HG03575 (cell line): ENCODE data around the gene GCN1.

Experiments
- ATAC-seq: cut with Tn5 transposase; IDR thresholded peaks from one replicate; pipeline ENCODE4 v1.9.1; 2021; ENCODE audit not compliant: unreplicated experiment, insufficient number of reproducible peaks, low FRiP score; ENCODE audit errors: extremely low read depth

GCN1 gene

DNA sequence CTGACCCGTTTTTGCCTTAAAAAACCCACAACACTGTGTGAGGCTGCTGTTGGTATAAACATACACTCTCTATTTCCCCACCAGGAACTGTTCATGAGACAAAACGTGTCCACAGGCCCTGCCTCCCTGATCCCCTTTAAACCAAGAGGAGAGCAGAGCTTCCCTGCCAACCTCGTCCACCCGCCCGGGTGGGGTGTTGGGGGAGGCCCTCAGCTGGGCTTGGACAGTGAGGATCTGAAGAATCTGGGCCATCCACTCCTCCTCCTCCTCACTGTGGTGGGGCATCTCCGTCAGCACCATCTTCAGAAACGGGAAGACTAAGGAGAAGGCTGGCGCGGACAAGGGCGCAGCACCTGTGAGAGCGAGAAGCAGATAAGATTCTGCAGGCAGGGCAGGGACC lies 36.8 kb downstream of the GCN1 start:
- ATAC-seq = no peak

DNA sequence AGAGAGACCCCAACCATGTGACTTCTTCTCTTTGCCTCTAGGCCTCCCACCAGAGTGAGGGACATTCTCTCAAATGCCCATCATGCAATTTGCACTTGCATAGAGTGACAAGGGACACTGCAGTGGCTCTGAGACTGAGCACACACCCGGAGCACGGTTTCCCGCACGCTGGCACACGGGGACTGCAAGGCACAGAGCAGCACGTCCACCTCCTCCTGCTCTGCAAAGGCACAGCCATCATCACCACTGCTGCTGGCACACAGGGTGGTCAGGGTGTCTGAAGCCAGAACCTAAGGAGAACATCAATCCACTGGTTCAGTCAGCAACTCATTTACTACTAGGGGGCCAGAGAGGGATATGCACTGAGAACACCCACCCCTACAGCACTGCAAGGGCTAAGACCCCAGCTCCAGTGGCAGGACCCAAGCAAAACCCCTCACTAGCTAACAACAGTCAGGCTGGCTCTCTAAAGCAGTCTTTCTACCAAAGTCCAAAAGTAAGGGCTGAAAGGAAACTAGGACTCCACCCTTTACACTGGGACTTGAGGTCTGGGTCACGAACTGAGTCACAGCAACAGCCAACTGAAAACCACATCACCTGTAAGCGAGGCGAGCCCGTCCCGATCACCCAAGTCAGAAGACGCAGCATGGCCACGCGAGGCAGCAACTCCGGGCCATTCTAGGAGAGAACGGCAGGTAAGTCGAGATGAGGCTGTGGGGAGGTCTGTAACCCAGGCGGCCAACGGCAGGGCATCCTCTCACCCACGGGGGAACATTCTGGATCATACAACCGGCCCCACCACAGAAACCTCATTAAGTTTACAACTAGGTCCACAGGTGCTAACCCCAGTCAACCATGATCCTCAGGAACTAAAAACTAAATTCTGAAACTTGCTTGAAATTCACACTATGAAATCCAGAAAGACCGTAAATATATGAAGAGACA lies 37.9 kb downstream of the GCN1 start:
- no peak for ATAC-seq

DNA sequence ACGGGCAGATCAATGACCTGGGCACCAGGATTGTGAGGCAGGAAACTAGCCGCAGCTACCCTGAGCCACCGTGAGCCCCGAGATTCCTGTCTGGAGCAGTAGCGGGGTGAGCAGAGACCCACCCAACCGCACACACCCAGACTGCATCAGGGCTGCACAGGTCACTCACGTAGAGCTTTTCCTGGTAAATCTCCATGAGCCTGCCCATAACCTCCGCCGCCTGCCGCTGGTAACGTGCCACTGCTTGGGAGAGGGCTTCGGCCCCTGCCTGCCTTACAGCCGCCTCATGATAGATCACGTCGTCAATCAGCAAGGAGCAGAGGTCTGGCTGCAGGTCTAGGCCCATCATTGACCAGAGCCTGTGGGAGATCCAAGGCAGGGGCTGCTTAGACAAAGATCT lies 39.4 kb downstream of the GCN1 start:
- no peak for ATAC-seq

DNA sequence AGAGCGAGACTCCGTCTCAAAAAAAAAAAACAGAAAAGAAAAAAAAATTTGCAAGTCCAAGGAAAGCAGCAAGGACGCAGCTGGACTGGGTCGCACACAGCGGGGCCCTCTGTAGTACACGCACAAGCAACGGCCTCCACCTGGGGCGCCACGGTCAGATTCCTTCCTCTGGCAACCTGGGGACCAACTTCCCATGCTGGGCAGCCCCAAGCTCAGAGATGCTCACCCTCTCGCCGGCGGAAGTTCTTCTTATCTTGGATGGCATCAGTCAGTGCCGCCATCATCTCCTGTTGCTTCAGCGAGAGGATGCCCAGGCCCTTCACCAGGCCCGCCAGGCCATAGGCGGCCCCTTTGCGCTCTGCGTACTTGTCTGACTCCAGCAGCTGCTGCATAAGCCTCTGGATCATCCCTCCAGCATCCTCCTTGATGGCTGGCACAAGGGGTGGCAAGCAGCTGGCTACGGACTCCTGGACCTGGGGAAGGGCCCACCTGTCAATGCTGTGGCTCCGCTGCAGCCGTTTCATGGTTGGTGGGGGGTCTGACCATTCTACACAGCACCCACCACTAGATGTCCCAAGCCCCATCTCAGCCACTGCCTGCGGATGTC lies 43.5 kb downstream of the GCN1 start:
- no peak for ATAC-seq

DNA sequence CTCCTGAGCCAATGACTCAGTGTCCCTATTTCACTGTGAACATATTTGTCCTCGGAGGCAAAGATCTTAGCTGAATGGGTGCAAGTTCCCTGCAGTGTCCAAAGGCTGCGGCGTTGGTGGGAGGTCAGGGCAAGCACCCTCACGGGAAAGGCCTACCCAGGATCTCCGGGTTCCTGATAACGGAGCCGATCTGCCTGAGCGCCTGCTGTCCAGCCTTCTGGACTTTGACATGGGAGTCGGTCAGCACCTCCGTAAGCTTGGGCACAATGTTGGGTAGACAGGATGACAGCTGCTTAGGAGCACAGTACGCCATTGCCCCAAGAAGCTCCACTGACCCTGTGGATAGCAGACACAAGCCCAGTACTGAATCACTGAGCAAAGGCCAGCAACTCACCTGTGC lies 46.5 kb downstream of the GCN1 start:
- no peak for ATAC-seq

DNA sequence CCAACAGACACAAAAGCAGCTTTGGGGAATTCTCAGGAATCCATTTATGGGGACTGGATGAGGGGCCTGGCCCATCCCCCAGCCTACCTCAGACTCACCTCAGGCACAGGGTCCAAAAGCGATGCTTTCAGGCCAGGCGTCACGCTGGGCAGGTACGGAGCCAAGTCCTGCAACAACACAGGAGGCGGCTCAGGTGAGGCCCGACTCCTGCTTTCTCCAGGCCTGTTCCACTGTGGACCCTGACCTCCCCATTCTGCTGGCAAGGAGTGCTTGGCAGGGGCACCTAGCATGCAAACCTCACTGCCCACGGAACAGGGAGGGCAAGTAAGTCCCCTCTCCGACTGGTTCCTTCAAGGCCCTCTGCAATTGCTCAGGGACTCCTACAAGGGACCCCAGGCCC lies 49.4 kb downstream of the GCN1 start:
- no peak for ATAC-seq

DNA sequence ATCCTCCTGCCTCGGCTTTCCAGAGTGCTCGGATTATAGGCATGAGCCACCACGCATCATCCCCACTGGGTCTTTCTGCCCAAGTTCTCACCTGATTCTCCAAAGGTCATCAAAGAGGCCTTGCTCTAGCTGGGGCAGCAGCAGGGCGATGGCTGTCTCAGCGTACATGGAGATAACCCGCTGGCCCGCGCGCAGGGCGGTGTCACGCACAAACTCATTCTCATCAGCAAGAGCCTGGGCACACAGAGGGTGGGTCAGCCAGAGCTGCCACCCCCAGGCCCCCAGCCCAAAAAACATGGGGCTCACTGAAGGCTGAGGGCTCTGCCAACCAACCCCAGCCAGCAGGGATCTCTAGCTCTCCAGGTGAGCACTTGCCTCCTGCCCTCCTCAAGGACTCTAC lies 50.3 kb downstream of the GCN1 start:
- no peak for ATAC-seq

DNA sequence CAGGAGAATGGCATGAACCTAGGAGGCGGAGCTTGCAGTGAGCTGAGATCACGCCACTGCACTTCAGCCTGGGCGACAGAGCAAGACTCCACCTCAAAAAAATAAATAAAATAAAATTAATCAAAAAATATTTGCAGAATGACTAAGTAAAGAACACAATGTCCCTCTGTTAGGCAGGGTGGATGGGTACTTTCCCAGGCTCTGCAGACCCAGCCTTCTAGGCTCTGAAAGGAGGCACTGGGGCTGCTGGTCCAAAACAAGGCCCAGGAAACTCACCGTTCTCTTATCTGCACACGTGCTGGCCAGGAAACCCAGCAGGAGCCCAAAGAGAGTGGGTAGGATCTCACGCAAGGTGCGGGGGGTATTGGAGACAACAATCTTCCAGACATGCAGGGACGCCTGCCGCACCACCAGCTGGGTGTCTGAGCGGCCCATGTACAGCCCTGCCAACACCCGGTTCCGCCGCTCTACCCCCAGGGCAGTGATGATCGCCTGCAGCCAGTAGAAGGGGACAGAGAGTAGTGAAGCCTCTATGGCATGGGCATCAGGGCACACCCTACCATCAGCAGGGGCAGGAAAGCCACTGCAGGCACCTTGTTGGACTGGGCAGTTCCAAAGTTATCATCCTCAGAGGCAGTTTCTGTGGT lies 52.2 kb downstream of the GCN1 start:
- no peak for ATAC-seq

DNA sequence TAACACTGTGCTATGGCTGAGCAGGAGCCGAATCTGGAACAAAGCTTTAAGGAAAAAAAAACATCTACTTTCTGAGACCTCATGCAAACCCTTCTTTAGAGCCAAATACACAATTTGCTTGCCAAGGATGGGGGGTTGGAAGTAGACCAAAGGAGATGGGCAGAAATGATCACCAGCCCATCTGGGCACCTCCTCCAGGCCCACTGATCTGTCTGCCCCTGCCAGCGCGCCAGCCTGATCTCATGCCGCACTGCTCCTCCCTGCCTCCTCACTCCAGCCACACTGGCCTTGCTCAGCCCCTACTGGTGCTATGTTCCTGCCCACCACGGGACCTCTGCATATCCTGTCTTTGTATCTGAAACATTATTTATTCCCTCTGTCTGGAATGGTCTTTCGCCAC lies 53.2 kb downstream of the GCN1 start:
- ATAC-seq = no peak

DNA sequence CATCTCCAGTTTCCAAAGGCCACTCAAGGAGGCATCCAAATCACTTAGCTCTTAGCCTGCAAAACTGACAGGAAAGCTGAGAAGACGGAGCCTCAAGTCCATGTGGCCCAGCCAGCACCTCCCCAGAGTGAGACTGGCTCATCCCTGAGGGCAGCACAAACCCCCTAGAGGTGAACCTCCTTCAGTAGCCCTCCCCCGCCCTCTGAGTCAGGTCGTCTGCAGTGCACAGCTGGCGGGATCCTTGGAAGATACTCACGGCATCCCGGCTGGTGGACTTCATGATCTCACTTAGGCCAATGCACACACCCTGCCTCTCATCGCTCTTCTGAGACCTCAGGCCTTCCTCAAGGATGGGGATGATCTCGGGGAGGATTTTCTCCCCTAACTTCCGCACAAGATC lies 53.9 kb downstream of the GCN1 start:
- ATAC-seq = no peak

DNA sequence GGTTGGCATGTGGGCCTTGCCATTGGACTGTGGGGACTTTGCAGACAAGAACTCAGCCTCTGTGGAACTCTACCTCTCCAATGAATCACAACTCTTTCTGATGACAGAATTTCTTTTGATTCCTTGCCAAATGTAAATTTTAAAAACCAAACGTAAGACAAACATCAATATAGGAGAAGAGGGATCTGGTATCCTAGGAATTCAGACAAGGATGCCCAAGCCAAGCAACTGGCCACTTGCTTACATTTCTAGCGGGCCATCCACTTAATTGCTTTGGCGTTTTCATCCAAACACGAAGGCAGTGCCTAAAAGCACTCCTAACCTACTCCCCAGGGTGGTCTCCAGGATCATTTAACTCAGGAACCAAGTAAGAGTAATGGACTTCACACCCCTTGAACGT lies 54.6 kb downstream of the GCN1 start:
- ATAC-seq = no peak

DNA sequence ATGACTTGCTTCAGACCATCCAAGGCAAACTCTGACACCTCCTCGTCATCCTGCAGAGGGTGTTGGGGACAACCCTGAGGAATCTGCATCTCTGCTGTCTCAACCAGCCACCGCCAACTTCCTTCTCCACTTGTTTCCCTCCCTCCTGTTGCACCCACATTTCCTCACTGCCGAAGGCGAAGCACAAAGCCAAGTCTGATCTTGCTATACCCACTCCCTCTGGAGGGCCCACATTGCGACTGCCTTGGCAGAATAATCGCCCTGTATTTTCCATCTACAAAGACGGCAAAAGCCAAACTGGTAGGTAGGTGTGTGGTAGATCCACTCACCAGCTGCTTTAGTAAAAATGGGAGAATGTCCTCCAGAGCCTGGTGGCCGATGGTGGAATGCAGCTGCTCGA lies 56.1 kb downstream of the GCN1 start:
- ATAC-seq = no peak

DNA sequence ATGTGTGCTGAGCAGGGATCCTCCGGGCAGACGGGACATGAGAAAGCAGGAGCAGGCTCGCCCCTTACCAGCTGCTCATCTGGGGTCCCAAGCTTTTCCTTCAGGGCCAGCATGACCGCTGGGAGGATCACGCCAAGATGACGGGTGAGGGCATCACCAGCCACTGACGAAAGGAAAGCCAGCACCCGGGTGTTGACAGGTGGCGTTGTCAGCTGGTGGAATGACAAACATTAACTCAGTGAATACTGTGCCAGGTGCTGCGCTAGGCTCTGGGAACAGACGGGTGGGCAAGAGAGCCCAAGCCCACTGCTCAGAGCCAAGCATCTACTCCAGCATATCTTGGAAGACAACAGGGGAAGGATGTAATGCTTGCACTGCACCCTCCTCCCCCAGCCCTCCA lies 56.7 kb downstream of the GCN1 start:
- no peak for ATAC-seq

DNA sequence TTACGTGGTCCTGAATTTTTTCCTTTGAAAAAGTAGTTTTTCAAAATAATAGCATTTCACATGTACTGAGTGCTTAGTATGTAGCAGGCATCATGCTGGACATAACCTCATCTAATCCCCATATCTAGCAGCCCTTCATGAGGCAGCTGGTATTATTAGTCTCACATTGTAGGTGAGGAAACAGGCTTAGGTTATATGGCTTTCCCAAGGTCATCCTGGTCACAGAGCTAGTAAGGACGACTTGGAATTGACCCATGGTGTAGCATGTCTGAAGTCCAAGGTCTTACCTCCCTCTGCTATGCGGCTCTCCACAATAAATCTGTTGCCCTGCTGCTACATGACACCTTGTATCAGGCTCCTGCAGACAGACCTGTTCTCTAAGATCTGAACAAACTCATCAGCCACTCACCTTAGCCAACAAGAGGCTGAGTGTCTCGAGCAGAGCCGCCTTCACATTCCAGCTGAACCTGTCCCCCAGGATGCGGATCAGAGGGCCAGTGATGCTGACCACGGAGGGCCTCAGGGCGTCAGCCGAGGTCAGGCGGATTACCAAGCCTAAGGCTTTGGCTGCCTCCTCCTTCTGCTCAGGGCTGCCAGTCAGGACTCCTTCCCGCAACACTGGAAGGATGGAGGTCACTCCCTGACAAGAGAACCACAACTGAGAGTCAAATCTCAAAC lies 58.3 kb downstream of the GCN1 start:
- ATAC-seq = no peak

DNA sequence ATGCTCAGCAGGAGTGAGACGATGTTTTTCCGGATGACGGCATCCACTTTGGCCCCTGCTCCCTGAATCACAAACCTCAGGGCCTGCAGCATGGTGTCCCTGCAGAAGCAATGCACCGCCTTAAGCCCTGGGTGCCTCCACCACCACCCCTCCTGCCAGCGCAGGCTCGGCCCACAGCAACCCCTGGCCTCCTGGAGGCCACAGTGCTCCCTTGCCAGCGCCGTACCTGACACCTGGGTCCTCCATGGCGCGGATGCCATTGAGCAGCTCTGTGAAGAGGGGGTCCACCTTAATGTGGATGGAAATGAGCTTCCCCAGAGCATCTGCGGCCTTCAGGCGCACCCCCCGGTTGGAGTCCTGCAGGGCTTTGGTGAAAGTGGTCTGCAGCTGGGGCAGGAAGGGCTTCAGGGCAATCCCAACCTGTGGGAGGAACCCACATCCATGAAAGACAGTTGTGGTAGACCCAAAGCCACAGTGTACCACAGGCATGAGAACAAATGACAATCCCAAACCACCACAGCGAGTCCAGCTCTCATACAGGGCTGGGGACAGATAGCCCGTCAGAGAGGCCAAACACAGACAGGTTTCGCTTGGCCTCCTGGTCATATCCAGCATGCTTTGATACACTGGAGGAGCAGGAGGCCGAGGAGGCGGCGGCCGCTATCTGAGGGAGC lies 60.1 kb downstream of the GCN1 start:
- no peak for ATAC-seq

DNA sequence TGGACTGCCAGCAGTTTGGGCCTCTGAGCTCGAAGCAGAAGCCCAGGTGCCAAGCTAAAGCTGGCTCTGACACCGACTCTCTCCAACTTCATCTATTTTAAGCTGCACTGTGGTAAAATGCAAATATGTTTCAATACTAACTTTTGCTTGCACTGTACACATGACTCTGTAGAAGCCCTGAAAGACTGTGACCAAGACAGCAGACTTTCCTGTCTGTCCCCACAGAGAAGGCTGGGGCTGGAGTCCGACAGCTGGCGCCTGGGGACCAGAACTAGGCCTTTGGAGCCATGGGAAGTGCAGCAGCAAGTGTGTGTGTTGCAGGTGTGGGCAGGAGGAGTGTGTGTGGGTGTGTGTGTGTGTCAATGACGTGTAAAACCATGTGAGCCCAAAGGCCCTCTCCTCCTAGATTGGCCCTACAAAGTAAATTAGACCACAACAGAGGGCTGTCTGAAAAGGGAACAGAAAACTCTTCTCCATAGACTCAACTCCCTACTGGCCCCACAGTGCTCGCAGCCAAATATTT lies 61.6 kb downstream of the GCN1 start:
- peak; percentile 64 for ATAC-seq

DNA sequence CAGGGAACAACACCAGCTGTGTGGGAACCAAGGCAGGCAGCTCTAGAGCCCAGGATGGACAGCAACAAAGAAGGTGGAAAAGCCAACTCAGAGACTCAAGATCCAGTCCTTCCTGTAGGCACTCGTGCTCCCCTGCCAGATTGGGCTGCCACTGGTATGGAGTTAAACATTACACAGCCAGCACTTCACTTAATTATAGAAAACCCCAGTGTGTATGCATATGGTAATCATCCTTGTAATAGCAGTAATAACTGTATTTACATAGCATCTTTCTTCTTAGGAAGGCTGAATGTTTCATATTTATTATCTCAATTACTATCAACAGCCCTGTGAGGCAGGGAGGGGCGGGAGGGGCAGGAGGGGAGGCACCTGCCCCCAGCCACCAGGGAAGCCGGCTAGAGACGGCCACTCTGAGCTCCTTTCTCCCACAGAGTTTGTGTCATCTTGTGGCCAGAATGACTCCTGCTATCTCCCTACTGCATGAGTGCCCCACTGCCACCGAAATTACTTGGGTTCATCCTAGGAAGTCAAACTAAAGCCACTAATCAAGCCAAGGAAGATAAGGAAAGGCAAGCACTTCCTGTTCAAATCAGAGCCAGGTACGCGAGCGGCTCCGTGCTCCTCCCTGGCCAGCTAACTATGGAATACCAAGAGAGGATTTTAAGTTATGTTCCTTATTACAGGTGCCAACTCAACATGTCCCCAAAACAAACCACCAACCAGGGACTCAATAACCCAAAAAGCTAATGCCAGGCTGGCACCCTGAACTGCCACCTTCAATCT lies 62.3 kb downstream of the GCN1 start:
- ATAC-seq = no peak

DNA sequence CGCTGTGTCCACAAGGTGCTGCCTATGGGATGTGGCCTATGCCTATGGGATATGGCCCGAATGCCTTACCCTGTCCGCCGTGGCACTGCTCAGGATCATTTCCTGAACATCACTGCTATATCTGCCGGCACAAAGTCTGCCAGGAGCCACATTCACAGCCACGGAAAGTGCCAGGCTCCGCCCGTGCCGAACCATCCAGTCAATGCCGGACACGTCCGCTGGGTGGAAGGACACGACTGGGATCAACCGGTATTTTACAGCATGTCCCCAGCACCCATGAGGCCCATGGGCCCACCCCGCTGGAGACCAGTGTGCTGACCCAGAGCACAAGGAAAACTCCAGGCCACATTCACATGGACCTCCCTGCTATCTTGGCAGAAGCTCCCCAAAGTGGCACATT lies 63.4 kb downstream of the GCN1 start:
- ATAC-seq = no peak
